Pancreas (tissue), 10 donors: ENCODE measurements around the gene CMA1. TPM values are rescaled to one million over a fixed set of nuclear protein-coding genes. Genes with fewer than 3 reads are reported as not detected.
"Not testable (repeated sequence)": the region's sequence is repeated elsewhere in the genome, so short reads cannot be mapped to it uniquely, and the experiment has no call there.

Source experiments
- ATAC-seq, 4 donors: fragments of 200-7000 bp; cut with Tn5 transposase; one replicate each; pipeline versions ENCODE4 v1.8.0 to v1.9.1; 2020; ENCODE audit warnings: mild to moderate bottlenecking in 4 of 4, moderate library complexity in 4 of 4
- DNase-seq, 6 donors: peaks; one replicate each; pipeline ENCODE4 v3.0.0-alpha.2; 2020
- FAIRE-seq: peaks from 2 replicates; lab custom pipeline; 2012; peaks lifted over from hg19 to GRCh38; lab: Jason Lieb, UNC
- H3K27ac ChIP-seq, 4 donors: fragments of 200-600 bp; sonication (generic); 1 replicate in 3 of 4; 2 replicates in 1 of 4; pipeline versions ENCODE4 v1.5.0 to v1.8.0; 2020
- H3K27me3 ChIP-seq, 4 donors: fragments of 200-600 bp; one replicate each; pipeline ENCODE4 v1.8.0; 2021
- H3K36me3 ChIP-seq, 3 donors: fragments of 200-600 bp; sonication (generic) in 1 of 3; one replicate each; pipeline versions ENCODE4 v1.5.0 to v1.8.0; 2020 to 2021
- H3K4me1 ChIP-seq, 3 donors: fragments of 200-600 bp; one replicate each; pipeline ENCODE4 v1.8.0; 2021
- H3K4me3 ChIP-seq, 4 donors: fragments of 200-600 bp; sonication (generic) in 2 of 4; one replicate each; pipeline versions ENCODE4 v1.5.0 to v1.8.0; 2020 to 2021
- H3K9me3 ChIP-seq, 4 donors: fragments of 200-600 bp; one replicate each; pipeline ENCODE4 v1.8.0; 2021
- WGBS, 2 donors: extraction: QIAGEN DNeasy Blood & Tissue Kit; methylation state at CpG; one replicate each; pipeline ENCODE4 v1.1.7; 2013; 5-methylcytosine and 5-hydroxymethylcytosine counted together
- intact Hi-C, 3 donors: fragments of 100-400 bp; cut with DNase I; formaldehyde crosslinking; loops; one replicate each; pipeline versions ENCODE4 v1.11.1 to v1.14.2; 2022
- polyA plus RNA-seq, 2 donors: library from polyadenylated mRNA; stranded (reverse); fragments of 200-250 nt; gene quantifications; one replicate each; pipeline ENCODE4 v1.2.3, GENCODE V29; 2013
- total RNA-seq, 6 donors: library from RNA; stranded (reverse); fragmentation: NEBNext Ultra II Directional in 4 of 6; extraction: Animal tissue kit (Norgen Biotek cat#: 25700) in 4 of 6; gene quantifications; one replicate each; pipeline versions ENCODE4 v1.2.1 to v1.2.4, GENCODE V29; 2021 to 2023
- TF ChIP-seq, protein P1 (sequence below), 4 donors: fragments of 200-600 bp; sonication (generic) in 3 of 4; IDR thresholded peaks; one replicate each; pipeline versions ENCODE4 v1.5.0 to v1.8.0; 2021; ENCODE audit warnings: antibody characterized with exemption in 4 of 4
- donor health status: healthy with polysubstance abuse.
- donor health status: DM: no; HTN: no; CAD: no; lungs with moderate emphysema.
- donor health status: DM: no; HTN: no; CAD: no.
- donor health status: control.
- donor health status: control.
- donor health status: Bipolar disorder and iron deficiency.
- donor health status: DM: yes; HTN: yes; CAD: no.
- donor health status: DM: no; HTN: no; CAD: no.
- donor health status: DM: no; HTN: no; CAD: no.
- donor health status: DM: yes; HTN: yes; CAD: no.

CMA1 gene
- total and polyA plus RNA-seq, 8 donors: 0.14 to 0.69 (median 0.64) TPM; not detected in 5

GRCh38 chr14:24481622-24482324 lies 26.3 kb downstream of the CMA1 start:
- peak in 5 of 6 donors; percentile 22 to 63 (median 32) for DNase-seq
- intact Hi-C loops: no loop called here
- no peak overlapping the region for H3K4me3 ChIP-seq
- TF ChIP-seq, protein P1, sequence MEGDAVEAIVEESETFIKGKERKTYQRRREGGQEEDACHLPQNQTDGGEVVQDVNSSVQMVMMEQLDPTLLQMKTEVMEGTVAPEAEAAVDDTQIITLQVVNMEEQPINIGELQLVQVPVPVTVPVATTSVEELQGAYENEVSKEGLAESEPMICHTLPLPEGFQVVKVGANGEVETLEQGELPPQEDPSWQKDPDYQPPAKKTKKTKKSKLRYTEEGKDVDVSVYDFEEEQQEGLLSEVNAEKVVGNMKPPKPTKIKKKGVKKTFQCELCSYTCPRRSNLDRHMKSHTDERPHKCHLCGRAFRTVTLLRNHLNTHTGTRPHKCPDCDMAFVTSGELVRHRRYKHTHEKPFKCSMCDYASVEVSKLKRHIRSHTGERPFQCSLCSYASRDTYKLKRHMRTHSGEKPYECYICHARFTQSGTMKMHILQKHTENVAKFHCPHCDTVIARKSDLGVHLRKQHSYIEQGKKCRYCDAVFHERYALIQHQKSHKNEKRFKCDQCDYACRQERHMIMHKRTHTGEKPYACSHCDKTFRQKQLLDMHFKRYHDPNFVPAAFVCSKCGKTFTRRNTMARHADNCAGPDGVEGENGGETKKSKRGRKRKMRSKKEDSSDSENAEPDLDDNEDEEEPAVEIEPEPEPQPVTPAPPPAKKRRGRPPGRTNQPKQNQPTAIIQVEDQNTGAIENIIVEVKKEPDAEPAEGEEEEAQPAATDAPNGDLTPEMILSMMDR (IDR thresholded peaks at IDR 0.05): peak in 2 of 4 donors; percentile 30 to 32
- no peaks in the 10 kb centered on the region for H3K36me3 ChIP-seq
- no peak for FAIRE-seq
- H3K27me3 ChIP-seq: no peaks in the 10 kb centered on the region
- no peaks in the 10 kb centered on the region for H3K9me3 ChIP-seq
- peak in 3 of 4 donors; percentile 56 to 91 (median 73) for ATAC-seq
- no peaks in the 10 kb centered on the region for H3K4me1 ChIP-seq
- no peak overlapping the region for H3K27ac ChIP-seq
- 55 to 65% methylated on average over 23 of the region's 23 CpGs for WGBS, 2 donors

DNA sequence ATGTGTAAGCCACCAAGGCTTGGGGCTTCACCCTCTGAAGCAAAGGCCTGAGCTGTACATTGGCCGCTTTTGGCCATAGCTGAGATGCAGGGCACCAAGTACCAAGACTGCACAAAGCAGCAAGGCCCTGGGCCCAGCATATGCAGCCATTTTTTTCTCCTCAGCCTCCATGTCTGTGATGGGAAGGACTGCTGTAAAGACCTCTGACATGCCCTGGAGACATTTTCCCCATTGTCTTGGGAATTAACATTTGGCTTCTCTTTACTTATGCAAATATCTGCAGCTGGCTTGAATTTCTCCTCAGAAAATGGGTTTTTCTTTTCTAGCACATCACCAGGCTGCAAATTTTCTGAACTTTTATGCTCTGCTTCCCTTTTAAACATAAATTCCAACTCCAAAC lies 28.1 kb downstream of the CMA1 start:
- H3K27me3 ChIP-seq, H3K4me1 ChIP-seq, intact Hi-C loops, DNase-seq, FAIRE-seq, H3K9me3 ChIP-seq, H3K27ac ChIP-seq, H3K4me3 ChIP-seq, ATAC-seq, H3K36me3 ChIP-seq: not testable (repeated sequence)
- WGBS, 2 donors: 4 to 96% methylated on average over 1 of the region's 1 CpG

- WGBS, 2 donors: 85 to 93% methylated on average over 4 of the region's 4 CpGs
- no peak overlapping the region for H3K27ac ChIP-seq
- no peak for DNase-seq
- intact Hi-C loops: no loop called here
- H3K4me3 ChIP-seq: no peak overlapping the region
- H3K4me1 ChIP-seq: no peaks in the 10 kb centered on the region
- no peaks in the 10 kb centered on the region for H3K9me3 ChIP-seq
- no peaks in the 10 kb centered on the region for H3K27me3 ChIP-seq
- FAIRE-seq: no peak
- no peaks in the 10 kb centered on the region for H3K36me3 ChIP-seq
- no peak for ATAC-seq
- TF ChIP-seq, protein P1 (IDR thresholded peaks at IDR 0.05): no peak
These were observed 32.8 kb downstream of the CMA1 start for GRCh38 chr14:24475261-24475660.

- DNase-seq (peak in 1 of 6 donors; percentile 39), ATAC-seq (no peak), FAIRE-seq (no peak)
- Histone ChIP-seq H3K9me3 (no peaks in the 10 kb centered on the region), H3K4me3 (no peak overlapping the region), H3K27me3 (no peaks in the 10 kb centered on the region), H3K36me3 (no peaks in the 10 kb centered on the region), H3K27ac (no peak overlapping the region), H3K4me1 (no peaks in the 10 kb centered on the region)
- TF ChIP-seq, protein P1 (IDR thresholded peaks at IDR 0.05): no peak
- 68 to 94% methylated on average over 12 of the region's 12 CpGs for WGBS, 2 donors
- intact Hi-C loops: no loop called here
These were observed 34.9 kb downstream of the CMA1 start for GRCh38 chr14:24473211-24473610.

DNA sequence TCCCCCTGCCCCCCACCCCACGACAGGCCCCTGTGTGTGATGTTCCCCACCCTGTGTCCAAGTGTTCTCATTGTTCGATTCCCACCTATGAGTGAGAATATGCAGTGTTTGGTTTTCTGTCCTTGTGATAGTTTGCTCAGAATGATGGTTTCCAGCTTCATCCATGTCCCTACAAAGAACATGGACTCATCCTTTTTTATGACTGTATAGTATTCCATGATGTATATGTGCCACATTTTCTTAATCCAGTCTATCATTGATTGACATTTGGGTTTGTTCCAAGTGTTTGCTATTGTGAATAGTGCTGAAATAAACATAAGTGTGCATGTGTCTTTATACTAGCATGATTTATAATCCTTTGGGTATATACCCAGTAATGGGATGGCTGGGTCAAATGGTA lies 37.6 kb downstream of the CMA1 start:
- H3K9me3 ChIP-seq, intact Hi-C loops, ATAC-seq, H3K4me3 ChIP-seq, FAIRE-seq, H3K27me3 ChIP-seq, H3K36me3 ChIP-seq, H3K4me1 ChIP-seq, DNase-seq, H3K27ac ChIP-seq: not testable (repeated sequence)
- 85 to 94% methylated on average over 2 of the region's 2 CpGs for WGBS, 2 donors

GRCh38 chr14:24465805-24466204 lies 42.3 kb downstream of the CMA1 start:
- no peaks in the 10 kb centered on the region for H3K9me3 ChIP-seq
- FAIRE-seq (no peak), DNase-seq (no peak), ATAC-seq (no peak)
- no peaks in the 10 kb centered on the region for H3K36me3 ChIP-seq
- TF ChIP-seq, protein P1 (IDR thresholded peaks at IDR 0.05): no peak
- H3K27ac ChIP-seq: no peak overlapping the region
- H3K4me3 ChIP-seq: no peak overlapping the region
- H3K27me3 ChIP-seq: no peaks in the 10 kb centered on the region
- no peaks in the 10 kb centered on the region for H3K4me1 ChIP-seq
- intact Hi-C loops: no loop called here
- 92 to 95% methylated on average over 3 of the region's 3 CpGs for WGBS, 2 donors
